ENCODE data around the gene PRKG1.

PRKG1 gene

GRCh38 chr10:51834548-51834947 is 760.3 kb downstream of the PRKG1 start:
- DNase-seq, result no peak

GRCh38 chr10:51838471-51838870 is 764.2 kb downstream of the PRKG1 start:
- no peak for DNase-seq

- no peak for DNase-seq
Observed at GRCh38 chr10:51843966-51844365, 769.7 kb downstream of the PRKG1 start.

- DNase-seq, result no peak
Observed at GRCh38 chr10:51846856-51847506, 772.7 kb downstream of the PRKG1 start.

GRCh38 chr10:51852297-51852696 is 778.0 kb downstream of the PRKG1 start:
- DNase-seq, result no peak

GRCh38 chr10:51857305-51857704 is 783.0 kb downstream of the PRKG1 start:
- DNase-seq, result no peak

GRCh38 chr10:51860257-51860656 is 786.0 kb downstream of the PRKG1 start:
- no peak for DNase-seq

GRCh38 chr10:51861051-51861450 is 786.8 kb downstream of the PRKG1 start:
- no peak for DNase-seq

GRCh38 chr10:51861731-51862130 is 787.4 kb downstream of the PRKG1 start:
- DNase-seq, result no peak

GRCh38 chr10:51862149-51862548 is 787.9 kb downstream of the PRKG1 start:
- DNase-seq, result no peak

GRCh38 chr10:51867956-51868355 is 793.7 kb downstream of the PRKG1 start:
- DNase-seq, result no peak

- DNase-seq, result no peak
Observed at GRCh38 chr10:51874131-51874530, 799.8 kb downstream of the PRKG1 start.

- DNase-seq, result no peak
Observed at GRCh38 chr10:51875610-51876009, 801.3 kb downstream of the PRKG1 start.

GRCh38 chr10:51876503-51876902 is 802.2 kb downstream of the PRKG1 start:
- no peak for DNase-seq

- no peak for DNase-seq
Observed at GRCh38 chr10:51876979-51877378, 802.7 kb downstream of the PRKG1 start.

GRCh38 chr10:51877636-51878035 is 803.3 kb downstream of the PRKG1 start:
- no peak for DNase-seq

- DNase-seq, result no peak
Observed at GRCh38 chr10:51878695-51879094, 804.4 kb downstream of the PRKG1 start.

GRCh38 chr10:51879238-51879637 is 805.0 kb downstream of the PRKG1 start:
- DNase-seq, result no peak

- no peak for DNase-seq
Observed at GRCh38 chr10:51881213-51881612, 806.9 kb downstream of the PRKG1 start.

- no peak for DNase-seq
Observed at GRCh38 chr10:51886438-51887068, 812.3 kb downstream of the PRKG1 start.

- no peak for DNase-seq
Observed at GRCh38 chr10:51888263-51888662, 814.0 kb downstream of the PRKG1 start.

GRCh38 chr10:51892313-51892712 is 818.0 kb downstream of the PRKG1 start:
- DNase-seq, result no peak

GRCh38 chr10:51892965-51893658 is 818.8 kb downstream of the PRKG1 start:
- DNase-seq, result no peak

Measured in effector CD4-positive, alpha-beta T cell (primary cell).